HG03135 (cell line): Measurements from ENCODE around the gene PIF1.

Experiments used
- ATAC-seq: cut with Tn5 transposase; IDR thresholded peaks from one replicate; pipeline ENCODE4 v1.9.1; 2021; ENCODE audit warnings: mild to moderate bottlenecking, moderate library complexity; ENCODE audit not compliant: unreplicated experiment

The PIF1 gene

GRCh38 chr15:64779024-64779423 lies 46.4 kb downstream of the PIF1 start:
- ATAC-seq, result no peak

- no peak for ATAC-seq
Measured at GRCh38 chr15:64776402-64776786, 49.1 kb downstream of the PIF1 start.

- ATAC-seq, result no peak
Measured at GRCh38 chr15:64775551-64776401, 49.7 kb downstream of the PIF1 start, which contains the start of gene RBPMS2. TSS of gene RBPMS2 (minus strand) at chr15:64775589. CDS start at chr15:64775319, 270 bp downstream.

- ATAC-seq, result no peak
Measured at GRCh38 chr15:64774629-64775493, 50.6 kb downstream of the PIF1 start.

GRCh38 chr15:64774037-64774628 lies 51.3 kb downstream of the PIF1 start:
- no peak for ATAC-seq

- no peak for ATAC-seq
Measured at GRCh38 chr15:64773606-64774005, 51.8 kb downstream of the PIF1 start.

- no peak for ATAC-seq
Measured at GRCh38 chr15:64772964-64773363, 52.5 kb downstream of the PIF1 start.

- no peak for ATAC-seq
Measured at GRCh38 chr15:64772488-64772887, 53.0 kb downstream of the PIF1 start.

GRCh38 chr15:64770626-64771025 lies 54.8 kb downstream of the PIF1 start:
- no peak for ATAC-seq

GRCh38 chr15:64767203-64767602 lies 58.2 kb downstream of the PIF1 start:
- no peak for ATAC-seq

- ATAC-seq, result no peak
Measured at GRCh38 chr15:64766058-64766457, 59.4 kb downstream of the PIF1 start.
